ENCODE results near the gene MAGI2. TPM values are rescaled to one million over a fixed set of nuclear protein-coding genes. Genes with fewer than 3 reads are reported as not detected.

Gene MAGI2
- total RNA-seq, 4 donors from 2014 or later, result 0.98 to 4.8 (median 2.5) TPM

DNA sequence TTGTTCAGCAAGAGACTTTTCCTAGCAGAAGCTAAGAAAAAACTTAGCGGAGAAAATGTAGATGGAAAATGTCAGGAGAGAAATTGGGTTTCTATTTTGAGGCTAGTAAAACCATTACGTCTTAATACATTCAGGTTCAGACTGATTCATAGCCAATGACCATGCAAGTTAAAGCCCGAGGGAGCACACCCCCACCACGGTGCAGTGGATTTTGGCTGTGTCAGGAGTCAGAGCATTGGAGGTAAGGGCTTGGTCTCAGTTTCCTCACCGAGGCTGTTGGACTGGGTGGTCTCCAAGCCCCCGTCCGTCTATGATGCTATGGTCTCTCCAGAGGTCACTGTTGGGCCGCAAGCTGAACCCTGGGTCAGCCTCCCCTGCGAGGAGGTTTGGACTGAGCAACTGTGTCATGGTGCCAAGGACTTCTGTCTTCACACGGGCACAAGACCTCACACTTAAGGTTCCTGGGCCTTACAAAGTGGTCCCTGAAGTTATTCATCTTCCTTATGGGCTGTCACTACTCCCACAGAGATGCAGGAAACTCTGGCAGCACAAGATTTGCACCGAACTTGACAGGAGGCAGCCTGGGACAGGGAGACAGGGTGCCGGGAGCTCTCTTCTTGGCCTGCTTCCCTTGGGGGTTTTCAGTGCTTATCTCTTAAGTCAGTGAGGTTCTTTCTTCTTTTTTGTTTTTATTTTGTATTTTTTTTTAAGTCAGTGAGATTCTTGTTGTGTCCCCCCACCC lies 1468.1 kb downstream of the MAGI2 start:
- Histone ChIP-seq H3K4me3 (no peak overlapping the region), H3K36me3 (no peaks in the 10 kb centered on the region), H3K27ac (no peak overlapping the region), H3K9me3 (no peaks in the 10 kb centered on the region), H3K27me3 (no peaks in the 10 kb centered on the region), H3K4me1 (no peaks in the 10 kb centered on the region)
- WGBS, result 83% methylated on average over 12 of the region's 12 CpGs
- TF ChIP-seq POLR2AphosphoS5 (IDR thresholded peaks at IDR 0.05) (no peak), POLR2A (IDR thresholded peaks at IDR 0.05) (no peak), EP300 (IDR thresholded peaks at IDR 0.05) (no peak)
- TF ChIP-seq, protein P1, sequence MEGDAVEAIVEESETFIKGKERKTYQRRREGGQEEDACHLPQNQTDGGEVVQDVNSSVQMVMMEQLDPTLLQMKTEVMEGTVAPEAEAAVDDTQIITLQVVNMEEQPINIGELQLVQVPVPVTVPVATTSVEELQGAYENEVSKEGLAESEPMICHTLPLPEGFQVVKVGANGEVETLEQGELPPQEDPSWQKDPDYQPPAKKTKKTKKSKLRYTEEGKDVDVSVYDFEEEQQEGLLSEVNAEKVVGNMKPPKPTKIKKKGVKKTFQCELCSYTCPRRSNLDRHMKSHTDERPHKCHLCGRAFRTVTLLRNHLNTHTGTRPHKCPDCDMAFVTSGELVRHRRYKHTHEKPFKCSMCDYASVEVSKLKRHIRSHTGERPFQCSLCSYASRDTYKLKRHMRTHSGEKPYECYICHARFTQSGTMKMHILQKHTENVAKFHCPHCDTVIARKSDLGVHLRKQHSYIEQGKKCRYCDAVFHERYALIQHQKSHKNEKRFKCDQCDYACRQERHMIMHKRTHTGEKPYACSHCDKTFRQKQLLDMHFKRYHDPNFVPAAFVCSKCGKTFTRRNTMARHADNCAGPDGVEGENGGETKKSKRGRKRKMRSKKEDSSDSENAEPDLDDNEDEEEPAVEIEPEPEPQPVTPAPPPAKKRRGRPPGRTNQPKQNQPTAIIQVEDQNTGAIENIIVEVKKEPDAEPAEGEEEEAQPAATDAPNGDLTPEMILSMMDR (IDR thresholded peaks at IDR 0.05), result no peak
- DNase-seq (ENCODE audit: low spot score in 2 of 2), result no peak

DNA sequence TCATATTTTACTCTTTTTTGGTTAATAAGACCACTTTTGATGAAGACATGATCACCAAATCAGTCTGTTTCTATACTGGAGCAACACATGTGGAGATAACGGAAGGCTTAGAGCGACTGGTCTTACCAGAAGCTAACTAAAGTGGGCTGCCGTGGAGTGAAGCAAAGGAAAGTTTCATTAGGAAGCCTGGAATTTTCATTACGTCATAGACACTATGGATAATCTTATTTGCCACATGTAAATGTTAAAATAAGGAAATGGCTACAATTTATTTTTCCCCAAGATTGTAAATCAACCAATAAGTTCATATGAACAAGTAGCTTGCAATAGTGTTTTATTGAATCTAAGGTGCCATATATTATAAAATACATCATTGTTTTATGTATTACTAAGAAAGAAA lies 1469.5 kb downstream of the MAGI2 start:
- DNase-seq (ENCODE audit: low spot score in 2 of 2), result no peak
- no peaks in the 10 kb centered on the region for H3K4me1 ChIP-seq
- 91% methylated on average over 4 of the region's 4 CpGs for WGBS

DNA sequence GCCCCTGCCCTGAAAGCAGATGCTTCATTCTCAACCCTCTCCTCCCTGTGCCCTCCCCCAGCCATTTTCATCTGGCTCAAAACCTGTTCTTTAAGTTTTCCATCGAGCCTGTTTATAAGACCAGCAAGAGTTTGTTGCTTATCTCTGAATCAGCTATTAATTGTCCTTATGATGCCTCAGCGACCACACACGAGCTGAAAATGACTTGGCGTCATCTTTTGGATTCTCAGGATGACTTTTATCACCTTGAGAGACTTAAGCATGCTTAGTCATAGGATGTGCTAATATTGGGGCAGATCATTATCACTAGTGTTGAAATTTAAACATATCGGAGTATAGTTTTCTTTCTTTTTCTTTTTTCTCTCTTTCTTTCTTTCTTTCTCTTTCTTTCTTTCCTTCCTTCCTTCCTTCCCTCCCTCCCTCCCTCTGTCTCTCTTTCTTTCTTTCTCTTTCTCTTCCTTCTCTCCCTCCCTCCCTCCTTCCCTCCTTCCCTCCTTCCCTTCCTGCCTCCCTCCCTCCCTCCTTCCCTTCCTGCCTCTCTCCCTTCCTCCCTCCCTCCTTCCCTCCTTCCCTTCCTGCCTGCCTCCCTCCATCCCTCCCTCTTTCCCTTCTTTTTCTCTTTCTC lies 1470.4 kb downstream of the MAGI2 start:
- Histone ChIP-seq H3K27ac (no peak overlapping the region), H3K4me1 (no peaks in the 10 kb centered on the region), H3K9me3 (no peaks in the 10 kb centered on the region), H3K27me3 (no peaks in the 10 kb centered on the region), H3K36me3 (no peaks in the 10 kb centered on the region), H3K4me3 (no peak overlapping the region)
- DNase-seq (ENCODE audit: low spot score in 2 of 2), result no peak
- 41% methylated on average over 5 of the region's 5 CpGs for WGBS
- TF ChIP-seq POLR2A (IDR thresholded peaks at IDR 0.05), result no peak
- TF ChIP-seq EP300 (IDR thresholded peaks at IDR 0.05), result no peak
- TF ChIP-seq, protein P1 (IDR thresholded peaks at IDR 0.05), result no peak
- no peak for TF ChIP-seq POLR2AphosphoS5 (IDR thresholded peaks at IDR 0.05)

More for the DNA sequence above, 1469.5 kb downstream of the MAGI2 start:
- Histone ChIP-seq H3K36me3 (no peaks in the 10 kb centered on the region), H3K4me3 (no peak overlapping the region), H3K9me3 (no peaks in the 10 kb centered on the region), H3K27me3 (no peaks in the 10 kb centered on the region), H3K27ac (no peak overlapping the region)
- TF ChIP-seq POLR2A (IDR thresholded peaks at IDR 0.05), result no peak
- TF ChIP-seq, protein P1 (IDR thresholded peaks at IDR 0.05), result no peak
- no peak for TF ChIP-seq POLR2AphosphoS5 (IDR thresholded peaks at IDR 0.05)
- TF ChIP-seq EP300 (IDR thresholded peaks at IDR 0.05), result no peak

GRCh38 chr7:77980087-77980713 lies 1473.3 kb downstream of the MAGI2 start:
- no peaks in the 10 kb centered on the region for H3K36me3 ChIP-seq
- 58% methylated on average over 3 of the region's 3 CpGs for WGBS
- H3K27ac ChIP-seq, result no peak overlapping the region
- TF ChIP-seq, protein P1 (IDR thresholded peaks at IDR 0.05), result no peak
- TF ChIP-seq POLR2A (IDR thresholded peaks at IDR 0.05) (no peak), POLR2AphosphoS5 (IDR thresholded peaks at IDR 0.05) (no peak), EP300 (IDR thresholded peaks at IDR 0.05) (no peak)
- H3K4me3 ChIP-seq, result no peak overlapping the region
- no peaks in the 10 kb centered on the region for H3K4me1 ChIP-seq
- no peaks in the 10 kb centered on the region for H3K9me3 ChIP-seq
- DNase-seq (ENCODE audit: low spot score in 2 of 2), result no peak
- H3K27me3 ChIP-seq, result no peaks in the 10 kb centered on the region

DNA sequence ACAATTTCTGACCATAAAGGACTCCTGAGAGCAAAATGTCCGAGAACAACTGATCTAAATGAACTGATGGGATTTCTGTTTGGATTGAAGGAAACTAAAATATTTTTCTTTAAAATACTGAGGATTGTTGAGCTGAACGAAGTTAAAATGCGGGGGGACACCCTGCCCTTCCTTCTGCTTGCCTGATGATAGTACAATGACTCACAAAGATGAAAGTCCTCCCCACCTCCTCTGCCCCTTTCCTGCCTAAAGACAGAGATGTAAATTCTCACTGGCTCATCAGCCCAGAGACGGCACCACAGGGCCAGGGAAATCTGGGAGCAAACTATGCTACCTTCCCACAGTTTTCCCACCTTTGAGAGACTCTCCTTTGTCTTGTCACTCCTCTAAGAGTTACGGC lies 1474.2 kb downstream of the MAGI2 start:
- TF ChIP-seq, protein P1 (IDR thresholded peaks at IDR 0.05), result no peak
- TF ChIP-seq EP300 (IDR thresholded peaks at IDR 0.05) (no peak), POLR2A (IDR thresholded peaks at IDR 0.05) (no peak)
- no peak overlapping the region for H3K27ac ChIP-seq
- H3K27me3 ChIP-seq, result no peaks in the 10 kb centered on the region
- no peak for DNase-seq (ENCODE audit: low spot score in 2 of 2)
- H3K4me1 ChIP-seq, result no peaks in the 10 kb centered on the region
- no peak overlapping the region for H3K4me3 ChIP-seq
- H3K9me3 ChIP-seq, result no peaks in the 10 kb centered on the region
- H3K36me3 ChIP-seq, result no peaks in the 10 kb centered on the region
- WGBS, result 89% methylated on average over 5 of the region's 5 CpGs

Measured in suprapubic skin (tissue), 4 donors.